BLaER1 (cell line): Measurements from ENCODE around the gene SLF2.
A peak's percentile ranks its signal among the peaks of the same experiment; 100 is the strongest.

Experiments used
- H3K27ac ChIP-seq: shearing (Covaris generic); formaldehyde crosslinking; 2 replicates; pipeline ENCODE4 v1.8.1; 2022
- H3K27me3 ChIP-seq: shearing (Covaris generic); formaldehyde crosslinking; 2 replicates; pipeline ENCODE4 v1.8.1; 2022
- H3K36me3 ChIP-seq: shearing (Covaris generic); formaldehyde crosslinking; 2 replicates; pipeline ENCODE4 v1.8.1; 2022
- H3K4me1 ChIP-seq: shearing (Covaris generic); formaldehyde crosslinking; 2 replicates; pipeline ENCODE4 v1.8.1; 2022
- H3K4me2 ChIP-seq: shearing (Covaris generic); formaldehyde crosslinking; 2 replicates; pipeline ENCODE4 v1.8.1; 2022
- H3K4me3 ChIP-seq: shearing (Covaris generic); formaldehyde crosslinking; 2 replicates; pipeline ENCODE4 v1.8.1; 2022
- H3K9ac ChIP-seq: shearing (Covaris generic); formaldehyde crosslinking; 2 replicates; pipeline ENCODE4 v1.8.1; 2022
- H3K9me3 ChIP-seq: shearing (Covaris generic); formaldehyde crosslinking; 2 replicates; pipeline ENCODE4 v1.8.1; 2022
- H4K20me1 ChIP-seq: shearing (Covaris generic); formaldehyde crosslinking; 2 replicates; pipeline ENCODE4 v1.8.1; 2022
- Cebpa-rat ChIP-seq: shearing (Covaris generic); IDR thresholded peaks from 2 replicates; pipeline ENCODE4 v1.8.1; 2022

Gene SLF2

GRCh38 chr10:100997360-100998182 lies 84.8 kb downstream of the SLF2 start:
- Histone ChIP-seq H3K27ac (peak overlapping the region; percentile 98), H3K36me3 (peaks cover 37% of the 10 kb centered on the region), H3K4me3 (peak overlapping the region; percentile 92), H3K27me3 (no peaks in the 10 kb centered on the region), H3K9ac (peak overlapping the region; percentile 98), H3K4me2 (peak overlapping the region; percentile 99), H3K9me3 (no peaks in the 10 kb centered on the region), H3K4me1 (peaks cover 39% of the 10 kb centered on the region), H4K20me1 (peaks cover 33% of the 10 kb centered on the region)
- TF ChIP-seq Cebpa-rat: no peak

GRCh38 chr10:100998183-100998990 lies 85.6 kb downstream of the SLF2 start:
- H3K36me3 ChIP-seq: peaks cover 37% of the 10 kb centered on the region
- peak overlapping the region; percentile 98 for H3K27ac ChIP-seq
- H3K4me2 ChIP-seq: peak overlapping the region; percentile 99
- peaks cover 34% of the 10 kb centered on the region for H4K20me1 ChIP-seq
- H3K9ac ChIP-seq: peak overlapping the region; percentile 98
- no peaks in the 10 kb centered on the region for H3K9me3 ChIP-seq
- no peak for TF ChIP-seq Cebpa-rat
- H3K4me3 ChIP-seq: peak overlapping the region; percentile 92
- peaks cover 44% of the 10 kb centered on the region for H3K4me1 ChIP-seq
- H3K27me3 ChIP-seq: no peaks in the 10 kb centered on the region

GRCh38 chr10:100998991-100999741 lies 86.4 kb downstream of the SLF2 start:
- H3K27ac ChIP-seq: peak overlapping the region; percentile 98
- H3K9ac ChIP-seq: peak overlapping the region; percentile 98
- H3K4me3 ChIP-seq: peak overlapping the region; percentile 92
- H3K9me3 ChIP-seq: no peaks in the 10 kb centered on the region
- peak overlapping the region; percentile 99 for H3K4me2 ChIP-seq
- no peak for TF ChIP-seq Cebpa-rat
- peaks cover 37% of the 10 kb centered on the region for H3K36me3 ChIP-seq
- peaks cover 34% of the 10 kb centered on the region for H4K20me1 ChIP-seq
- no peaks in the 10 kb centered on the region for H3K27me3 ChIP-seq
- H3K4me1 ChIP-seq: peaks cover 44% of the 10 kb centered on the region

GRCh38 chr10:100999742-101000126 lies 87.0 kb downstream of the SLF2 start, which contains the start of gene LZTS2:
LZTS2 (plus strand) TSS chr10:100999808; CDS start chr10:101002539, 2,731 bp downstream.
- no peak for TF ChIP-seq Cebpa-rat

GRCh38 chr10:101000127-101000914 lies 87.6 kb downstream of the SLF2 start:
- Histone ChIP-seq H3K9ac (peak overlapping the region; percentile 98), H4K20me1 (peaks cover 41% of the 10 kb centered on the region), H3K27me3 (no peaks in the 10 kb centered on the region), H3K9me3 (no peaks in the 10 kb centered on the region), H3K27ac (peak overlapping the region; percentile 98), H3K36me3 (peaks cover 37% of the 10 kb centered on the region), H3K4me3 (peak overlapping the region; percentile 92), H3K4me1 (peaks cover 44% of the 10 kb centered on the region), H3K4me2 (peak overlapping the region; percentile 99)
- TF ChIP-seq Cebpa-rat: no peak

More at GRCh38 chr10:100999742-101000126, 87.0 kb downstream of the SLF2 start, which contains the start of gene LZTS2:
- Histone ChIP-seq H3K36me3 (peaks cover 37% of the 10 kb centered on the region), H3K27me3 (no peaks in the 10 kb centered on the region), H3K9ac (peak within 1 kb of the TSS; percentile 98), H3K9me3 (no peaks in the 10 kb centered on the region), H3K4me3 (peak within 1 kb of the TSS; percentile 92), H3K4me1 (peaks cover 44% of the 10 kb centered on the region), H3K27ac (peak within 1 kb of the TSS; percentile 98), H4K20me1 (peaks cover 35% of the 10 kb centered on the region), H3K4me2 (peak within 1 kb of the TSS; percentile 99)

GRCh38 chr10:101000915-101001658 lies 88.3 kb downstream of the SLF2 start:
- peak overlapping the region; percentile 98 for H3K27ac ChIP-seq
- H3K27me3 ChIP-seq: no peaks in the 10 kb centered on the region
- H4K20me1 ChIP-seq: peaks cover 48% of the 10 kb centered on the region
- H3K9ac ChIP-seq: peak overlapping the region; percentile 98
- H3K9me3 ChIP-seq: no peaks in the 10 kb centered on the region
- H3K36me3 ChIP-seq: peaks cover 41% of the 10 kb centered on the region
- peaks cover 40% of the 10 kb centered on the region for H3K4me1 ChIP-seq
- peak overlapping the region; percentile 99 for H3K4me2 ChIP-seq
- TF ChIP-seq Cebpa-rat: no peak
- H3K4me3 ChIP-seq: peak overlapping the region; percentile 92

GRCh38 chr10:101001659-101002035 lies 88.9 kb downstream of the SLF2 start:
- H3K9ac ChIP-seq: peak overlapping the region; percentile 98
- H3K4me3 ChIP-seq: peak overlapping the region; percentile 92
- H3K36me3 ChIP-seq: peaks cover 47% of the 10 kb centered on the region
- no peak for TF ChIP-seq Cebpa-rat
- peak overlapping the region; percentile 99 for H3K4me2 ChIP-seq
- no peaks in the 10 kb centered on the region for H3K9me3 ChIP-seq
- H4K20me1 ChIP-seq: peaks cover 53% of the 10 kb centered on the region
- peak overlapping the region; percentile 98 for H3K27ac ChIP-seq
- no peaks in the 10 kb centered on the region for H3K27me3 ChIP-seq
- H3K4me1 ChIP-seq: peaks cover 36% of the 10 kb centered on the region

- H3K27ac ChIP-seq: peak overlapping the region; percentile 98
- peaks cover 62% of the 10 kb centered on the region for H4K20me1 ChIP-seq
- no peaks in the 10 kb centered on the region for H3K27me3 ChIP-seq
- H3K9ac ChIP-seq: peak overlapping the region; percentile 98
- no peak for TF ChIP-seq Cebpa-rat
- H3K4me3 ChIP-seq: peak overlapping the region; percentile 92; the same call in 1 of the 2 replicates
- H3K4me2 ChIP-seq: peak overlapping the region; percentile 99
- no peaks in the 10 kb centered on the region for H3K9me3 ChIP-seq
- H3K4me1 ChIP-seq: peaks cover 41% of the 10 kb centered on the region
- peaks cover 55% of the 10 kb centered on the region for H3K36me3 ChIP-seq
Measured at GRCh38 chr10:101002456-101002855, 89.7 kb downstream of the SLF2 start.
